H1 (cell line): ENCODE results near the gene NPTXR. TPM values are rescaled to one million over a fixed set of nuclear protein-coding genes. Genes with fewer than 3 reads are reported as not detected.

Source experiments
- CTCF ChIA-PET: fragments of 300-600 bp; sonication (Branson Sonifier 250); formaldehyde crosslinking; loops from one replicate; lab custom pipeline; 2021; ENCODE audit not compliant: partially characterized antibody; lab: Charles Lee
- POLR2A ChIA-PET: fragments of 300-600 bp; sonication (Branson Sonifier 250); formaldehyde crosslinking; loops from one replicate; lab custom pipeline; 2021; ENCODE audit warnings: inconsistent platforms; ENCODE audit not compliant: partially characterized antibody; lab: Charles Lee
- DNase-seq, 2 experiments: peaks; one replicate each; pipeline versions ENCODE4 v3.0.0 to v3.0.0-alpha.2; 2010 to 2022; ENCODE audit warnings: low spot score in 2 of 2, low read depth in 1 of 2, mixed read lengths in 1 of 2
- FAIRE-seq: peaks from 2 replicates; lab custom pipeline; 2011; peaks lifted over from hg19 to GRCh38; lab: Jason Lieb, UNC
- H2AFZ ChIP-seq: 2 replicates; pipeline ENCODE4 v1.8.1; 2012; ENCODE audit warnings: low read length, inconsistent platforms
- H2AK5ac ChIP-seq: 2 replicates; pipeline ENCODE4 v1.6.1; 2013; ENCODE audit warnings: low read depth, low read length
- H2BK120ac ChIP-seq: replicated peaks from 2 replicates; pipeline ENCODE3; 2013; ENCODE audit warnings: low read depth, low read length, inconsistent platforms
- H2BK12ac ChIP-seq: 2 replicates; pipeline ENCODE4 v1.6.1; 2013; ENCODE audit warnings: low read depth, low read length
- H2BK15ac ChIP-seq: 2 replicates; pipeline ENCODE4 v1.6.1; 2013; ENCODE audit warnings: low read length
- H2BK20ac ChIP-seq: 2 replicates; pipeline ENCODE4 v1.6.1; 2013; ENCODE audit warnings: low read length
- H2BK5ac ChIP-seq: 2 replicates; pipeline ENCODE4 v1.6.1; 2013; ENCODE audit warnings: low read depth, low read length
- H3K14ac ChIP-seq: 2 replicates; pipeline ENCODE4 v1.6.1; 2013; ENCODE audit warnings: inconsistent platforms; ENCODE audit not compliant: insufficient read length
- H3K18ac ChIP-seq: 2 replicates; pipeline ENCODE4 v1.6.1; 2013; ENCODE audit warnings: low read length; ENCODE audit errors: extremely low read depth
- H3K23ac ChIP-seq: 2 replicates; pipeline ENCODE4 v1.6.1; 2013; ENCODE audit warnings: inconsistent platforms; ENCODE audit not compliant: insufficient read length
- H3K23me2 ChIP-seq: 2 replicates; pipeline ENCODE4 v1.6.1; 2013; ENCODE audit warnings: low read depth, low read length
- H3K27ac ChIP-seq: 2 replicates; pipeline ENCODE4 v1.6.1; 2011; ENCODE audit warnings: low read depth, low read length, inconsistent platforms
- H3K27me3 ChIP-seq, 4 experiments: replicated peaks in 1 of 4; 1 replicate in 1 of 4; 2 replicates in 3 of 4; pipeline versions ENCODE4 v1.6.1 to v1.8.1; 2011 to 2013; ENCODE audit warnings: low read length in 3 of 4, mild to moderate bottlenecking in 3 of 4, inconsistent platforms in 2 of 4, mixed read lengths in 2 of 4, moderate library complexity in 1 of 4; ENCODE audit not compliant: control insufficient read depth in 3 of 4, insufficient read depth in 3 of 4; ENCODE audit errors: extremely low read depth in 1 of 4
- H3K36me3 ChIP-seq, 4 experiments: 2 replicates each; pipeline versions ENCODE4 v1.6.1 to v1.8.1; 2011 to 2013; ENCODE audit warnings: mild to moderate bottlenecking in 4 of 4, low read length in 3 of 4, moderate library complexity in 2 of 4, control low read depth in 1 of 4, inconsistent platforms in 1 of 4; ENCODE audit not compliant: insufficient read depth in 4 of 4, control insufficient read depth in 2 of 4
- H3K4ac ChIP-seq: replicated peaks from 2 replicates; pipeline ENCODE3; 2013; ENCODE audit warnings: low read length, low read depth, mixed read lengths, inconsistent platforms; ENCODE audit not compliant: insufficient read length
- H3K4me1 ChIP-seq, 4 experiments: replicated peaks in 1 of 4; 1 replicate in 1 of 4; 2 replicates in 3 of 4; pipeline versions ENCODE4 v1.6.1 to v1.8.1; 2011 to 2013; ENCODE audit warnings: low read length in 3 of 4, inconsistent platforms in 2 of 4, mixed read lengths in 1 of 4; ENCODE audit not compliant: insufficient read depth in 4 of 4, control insufficient read depth in 3 of 4
- H3K4me2 ChIP-seq, 2 experiments: 2 replicates each; pipeline versions ENCODE4 v1.6.1 to v1.8.1; 2011 to 2013; ENCODE audit warnings: low read depth in 2 of 2, low read length in 2 of 2, control low read depth in 1 of 2, inconsistent platforms in 1 of 2, mild to moderate bottlenecking in 1 of 2; ENCODE audit not compliant: insufficient read depth in 1 of 2
- H3K4me3 ChIP-seq, 4 experiments: fragments of 200-600, 300-600 bp in 1 of 4; sonication (generic), shearing (Covaris generic), sonication (Bioruptor Twin) in 1 of 4; 2 replicates each; pipeline versions ENCODE4 v1.5.1 to v1.8.1; 2011 to 2016; ENCODE audit warnings: low read length in 4 of 4, low read depth in 3 of 4, control low read depth in 2 of 4, inconsistent platforms in 2 of 4, mild to moderate bottlenecking in 2 of 4, mixed read lengths in 1 of 4, moderate library complexity in 1 of 4; ENCODE audit not compliant: insufficient read depth in 2 of 4; ENCODE audit errors: extremely low read depth in 1 of 4
- H3K56ac ChIP-seq: replicated peaks from 2 replicates; pipeline ENCODE3; 2013; ENCODE audit warnings: low read depth, mild to moderate bottlenecking, mixed read lengths, low read length, inconsistent platforms; ENCODE audit not compliant: insufficient read length
- H3K79me1 ChIP-seq: 2 replicates; pipeline ENCODE4 v1.6.1; 2013; ENCODE audit warnings: low read depth, low read length, control low read depth
- H3K79me2 ChIP-seq, 2 experiments: 2 replicates each; pipeline versions ENCODE4 v1.6.1 to v1.8.1; 2012 to 2013; ENCODE audit warnings: low read length in 2 of 2, mild to moderate bottlenecking in 2 of 2, inconsistent platforms in 1 of 2; ENCODE audit not compliant: insufficient read depth in 2 of 2, control insufficient read depth in 1 of 2
- H3K9ac ChIP-seq, 4 experiments: replicated peaks in 1 of 4; 1 replicate in 1 of 4; 2 replicates in 3 of 4; pipeline versions ENCODE4 v1.6.1 to v1.8.1; 2011 to 2013; ENCODE audit warnings: low read depth in 3 of 4, low read length in 3 of 4, control low read depth in 2 of 4, mild to moderate bottlenecking in 2 of 4, moderate library complexity in 2 of 4, inconsistent platforms in 1 of 4; ENCODE audit errors: extremely low read depth in 1 of 4
- H3K9me3 ChIP-seq, 2 experiments: 2 replicates each; pipeline versions ENCODE4 v1.6.1 to v1.8.1; 2012 to 2013; ENCODE audit warnings: mild to moderate bottlenecking in 2 of 2, moderate library complexity in 2 of 2, control low read depth in 1 of 2, inconsistent platforms in 1 of 2, low read depth in 1 of 2, low read length in 1 of 2, mixed read lengths in 1 of 2; ENCODE audit not compliant: insufficient read depth in 2 of 2
- H4K20me1 ChIP-seq, 2 experiments: replicated peaks in 1 of 2; 2 replicates each; pipeline versions ENCODE3 to v1.8.1; 2011 to 2013; ENCODE audit warnings: inconsistent platforms in 2 of 2, low read length in 2 of 2, mild to moderate bottlenecking in 1 of 2; ENCODE audit not compliant: insufficient read depth in 2 of 2, control insufficient read depth in 1 of 2
- H4K5ac ChIP-seq: 2 replicates; pipeline ENCODE4 v1.6.1; 2013; ENCODE audit warnings: low read length, low read depth, mixed read lengths, inconsistent platforms; ENCODE audit not compliant: insufficient read length
- H4K8ac ChIP-seq: 2 replicates; pipeline ENCODE4 v1.8.0; 2013; ENCODE audit warnings: mild to moderate bottlenecking, moderate library complexity, low read length, inconsistent platforms; ENCODE audit not compliant: insufficient read depth; ENCODE audit errors: extremely low read depth
- H4K91ac ChIP-seq: replicated peaks from 2 replicates; pipeline ENCODE3; 2013; ENCODE audit warnings: low read length, mixed read lengths, inconsistent platforms; ENCODE audit not compliant: insufficient read length
- ASH2L ChIP-seq: fragments of 200-600, 300-600 bp; sonication (generic); IDR thresholded peaks from one replicate; pipeline ENCODE4 v1.7.1; 2017; ENCODE audit warnings: low read length
- KDM1A ChIP-seq: fragments of 200-600, 300-600 bp; sonication (generic); IDR thresholded peaks from 2 replicates; pipeline ENCODE4 v1.7.1; 2016; ENCODE audit warnings: mild to moderate bottlenecking, low read length, borderline replicate concordance
- POU5F1 ChIP-seq: IDR thresholded peaks from 2 replicates; pipeline ENCODE4 v1.6.1; 2011; ENCODE audit warnings: low read depth, mild to moderate bottlenecking, low read length, moderate library complexity
- YY1 ChIP-seq: IDR thresholded peaks from 2 replicates; pipeline ENCODE4 v1.6.1; 2011; ENCODE audit warnings: low read depth, mild to moderate bottlenecking, low read length
- WGBS, 2 experiments: shearing (Covaris generic) in 1 of 2; methylation state at CpG; one replicate each; pipeline versions ENCODE4 v1.1.6 to v1.1.7; 2013 to 2015; ENCODE audit warnings: low lambda C conversion rate in 2 of 2, mixed read lengths in 2 of 2, inconsistent platforms in 1 of 2, low coverage in 1 of 2, missing lambda C conversion rate in 1 of 2; ENCODE audit not compliant: insufficient replicate concordance in 2 of 2, insufficient coverage in 1 of 2, insufficient read length in 1 of 2; ENCODE audit errors: extremely low coverage in 1 of 2, missing lambda C conversion rate in 1 of 2; 5-methylcytosine and 5-hydroxymethylcytosine counted together
- polyA plus RNA-seq, 7 experiments: library from polyadenylated mRNA; depleted of rRNA in 3 of 7; stranded (reverse) in 5 of 7; unstranded in 2 of 7; fragments of >200 nt in 5 of 7; fragments of 200-250 nt in 2 of 7; gene quantifications; 1 replicate in 5 of 7; 2 replicates in 1 of 7; 4 replicates in 1 of 7; pipeline versions ENCODE4 v1.2.1 to v1.2.3, GENCODE V29; 2011 to 2013; ENCODE audit warnings: missing spikeins in 2 of 7, mixed read lengths in 2 of 7
- total RNA-seq: library from RNA; stranded (reverse); fragmentation: NEBNext Ultra II Directional; extraction: Animal tissue kit (Norgen Biotek cat#: 25700); gene quantifications from 2 replicates; pipeline ENCODE4 v1.2.1, GENCODE V29; 2021

NPTXR gene
- total and polyA plus RNA-seq, 2 of the 8 experiments (the other 6 are each of a cell fraction or from before 2014, with no cell fraction given), result 3.7 to 6.4 TPM

DNA sequence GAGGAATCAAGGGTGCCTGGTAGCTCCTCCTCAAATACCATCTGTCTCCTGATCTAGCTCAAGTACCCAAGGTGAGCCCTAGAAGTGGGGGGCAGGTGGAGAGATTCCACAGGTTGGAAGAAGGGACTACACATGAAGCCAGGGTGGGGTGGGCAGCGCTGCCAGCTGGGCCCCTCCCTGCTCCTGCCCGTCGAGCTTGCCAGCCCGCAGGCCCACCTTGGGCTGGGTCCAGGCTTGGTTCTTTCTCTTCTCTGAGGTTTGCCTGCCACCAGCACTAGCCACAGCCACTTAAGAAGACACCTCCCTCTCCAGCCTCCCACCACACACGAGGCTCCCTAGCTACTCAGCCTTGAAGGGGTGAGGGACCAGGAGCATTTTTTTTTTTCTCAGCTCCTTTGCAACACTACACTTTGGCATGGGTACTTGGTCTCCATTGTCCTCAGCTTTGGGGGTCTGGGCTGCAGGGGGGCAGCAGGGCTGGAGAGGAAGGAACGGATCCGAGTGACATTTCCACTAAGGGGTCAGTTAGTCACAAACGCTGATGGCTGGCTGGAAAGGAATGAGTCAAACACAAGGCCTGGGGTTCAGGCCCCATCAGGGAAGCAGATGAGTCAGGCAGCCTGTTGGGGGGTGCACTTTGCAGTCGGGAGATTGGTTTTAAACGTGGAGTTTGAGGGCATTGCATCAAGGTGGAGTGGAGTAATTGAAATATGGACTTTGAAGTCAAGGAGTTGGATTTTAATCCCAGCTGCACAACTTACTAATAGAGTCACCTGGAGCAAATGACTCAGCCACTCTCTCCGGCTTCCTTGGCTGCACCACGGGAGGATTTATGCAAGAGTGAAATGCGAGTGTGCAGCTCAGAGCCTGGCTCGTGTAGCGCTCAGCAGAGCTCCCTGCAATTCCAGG is 7.4 kb upstream of the NPTXR start:
- Histone ChIP-seq H3K9ac (no peak overlapping the region), H3K79me2 (no peaks in the 10 kb centered on the region), H3K4me2 (no peak overlapping the region), H3K18ac (no peak overlapping the region), H3K79me1 (no peaks in the 10 kb centered on the region), H3K27me3 (peaks cover 0 to 8% (median 2%) of the 10 kb centered on the region in 4 experiments; a peak in 3 of 7 replicates), H3K23ac (no peak overlapping the region), H3K9me3 (no peaks in the 10 kb centered on the region), H3K56ac (no peak overlapping the region), H2BK120ac (no peak overlapping the region), H3K4me3 (no peak overlapping the region), H4K20me1 (no peaks in the 10 kb centered on the region), H2BK5ac (no peak overlapping the region), H2BK12ac (no peak overlapping the region), H3K14ac (no peak overlapping the region), H3K4ac (no peak overlapping the region), H2AK5ac (no peak overlapping the region), H3K36me3 (no peaks in the 10 kb centered on the region), H4K5ac (no peak overlapping the region), H4K91ac (no peak overlapping the region), H4K8ac (no peak overlapping the region), H2BK15ac (no peak overlapping the region), H3K23me2 (no peaks in the 10 kb centered on the region), H2BK20ac (no peak overlapping the region), H3K27ac (no peak overlapping the region), H3K4me1 (peaks cover 0 to 3% (median under 1%) of the 10 kb centered on the region in 4 experiments; a peak in 2 of 7 replicates), H2AFZ (no peak overlapping the region)
- POLR2A ChIA-PET, result interaction anchor here (0.5 to 1.3 kb wide), 4 partner anchors 8 to 113 kb away, joined by 3 read pairs; no protein-coding TSS in a partner anchor
- no peak for FAIRE-seq
- no peak for DNase-seq
- no peak for TF ChIP-seq ASH2L
- no peak for TF ChIP-seq YY1
- no peak for TF ChIP-seq POU5F1
- no peak for TF ChIP-seq KDM1A
- WGBS, 2 experiments, result 76% methylated on average over 15 of the region's 15 CpGs; no CpG with 5 or more reads in 1 of the 2 experiments
- CTCF ChIA-PET, result interaction anchor here (0.6 to 2.5 kb wide), 7 partner anchors 10 to 320 kb away, joined by 3 to 23 read pairs (median 3); no protein-coding TSS in a partner anchor
